PFSK-1 (cell line): ENCODE results near the gene SND1.

Source experiments
- FOXP2 ChIP-seq: optimal IDR thresholded peaks from 2 replicates; pipeline ENCODE3; 2011; ENCODE audit warnings: borderline replicate concordance, control low read depth, inconsistent platforms; ENCODE audit not compliant: insufficient read depth; ENCODE audit errors: extremely low read length, extremely low read depth
- POLR2AphosphoS5 ChIP-seq: IDR thresholded peaks from 2 replicates; pipeline ENCODE4 v1.6.1; 2012; ENCODE audit warnings: low read depth, mild to moderate bottlenecking, control low read depth, low read length, moderate library complexity
- SIN3A ChIP-seq: IDR thresholded peaks from 2 replicates; pipeline ENCODE4 v1.6.1; 2012; ENCODE audit warnings: mild to moderate bottlenecking, low read length, moderate library complexity, borderline replicate concordance; ENCODE audit not compliant: insufficient read depth
- TAF1 ChIP-seq: IDR thresholded peaks from 2 replicates; pipeline ENCODE4 v1.6.1; 2012; ENCODE audit warnings: low read length, control low read depth, borderline replicate concordance; ENCODE audit not compliant: insufficient read depth
- TF ChIP-seq, protein P1 (sequence below), 2 experiments: IDR thresholded peaks; 2 replicates each; pipeline versions ENCODE4 v1.6.1 to v1.8.0; 2011 to 2012; ENCODE audit warnings: low read depth in 2 of 2, low read length in 2 of 2, control low read depth in 1 of 2, inconsistent platforms in 1 of 2, mild to moderate bottlenecking in 1 of 2, moderate library complexity in 1 of 2; ENCODE audit not compliant: insufficient read depth in 1 of 2

DNA sequence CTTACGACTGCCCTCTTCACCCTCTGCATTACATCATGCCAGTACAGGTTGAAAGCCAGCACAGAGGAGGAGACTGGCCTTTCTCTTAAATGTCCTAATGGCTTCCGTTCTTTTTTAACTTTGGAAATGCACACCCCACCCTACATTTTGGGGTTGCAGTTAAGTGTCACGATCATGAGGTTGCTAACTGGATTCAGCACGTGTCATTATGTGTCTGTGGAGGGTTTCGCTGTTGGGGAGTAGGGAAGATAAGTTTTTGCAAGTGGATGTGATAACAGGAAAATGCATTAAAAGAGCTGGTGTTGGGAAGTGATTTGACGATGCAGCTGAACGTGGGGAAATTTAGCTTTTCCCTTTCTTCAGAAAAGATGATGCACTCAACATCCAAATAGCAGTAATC, 243.4 kb downstream of the SND1 start:
- no peak for TF ChIP-seq POLR2AphosphoS5
- TF ChIP-seq, protein P1, sequence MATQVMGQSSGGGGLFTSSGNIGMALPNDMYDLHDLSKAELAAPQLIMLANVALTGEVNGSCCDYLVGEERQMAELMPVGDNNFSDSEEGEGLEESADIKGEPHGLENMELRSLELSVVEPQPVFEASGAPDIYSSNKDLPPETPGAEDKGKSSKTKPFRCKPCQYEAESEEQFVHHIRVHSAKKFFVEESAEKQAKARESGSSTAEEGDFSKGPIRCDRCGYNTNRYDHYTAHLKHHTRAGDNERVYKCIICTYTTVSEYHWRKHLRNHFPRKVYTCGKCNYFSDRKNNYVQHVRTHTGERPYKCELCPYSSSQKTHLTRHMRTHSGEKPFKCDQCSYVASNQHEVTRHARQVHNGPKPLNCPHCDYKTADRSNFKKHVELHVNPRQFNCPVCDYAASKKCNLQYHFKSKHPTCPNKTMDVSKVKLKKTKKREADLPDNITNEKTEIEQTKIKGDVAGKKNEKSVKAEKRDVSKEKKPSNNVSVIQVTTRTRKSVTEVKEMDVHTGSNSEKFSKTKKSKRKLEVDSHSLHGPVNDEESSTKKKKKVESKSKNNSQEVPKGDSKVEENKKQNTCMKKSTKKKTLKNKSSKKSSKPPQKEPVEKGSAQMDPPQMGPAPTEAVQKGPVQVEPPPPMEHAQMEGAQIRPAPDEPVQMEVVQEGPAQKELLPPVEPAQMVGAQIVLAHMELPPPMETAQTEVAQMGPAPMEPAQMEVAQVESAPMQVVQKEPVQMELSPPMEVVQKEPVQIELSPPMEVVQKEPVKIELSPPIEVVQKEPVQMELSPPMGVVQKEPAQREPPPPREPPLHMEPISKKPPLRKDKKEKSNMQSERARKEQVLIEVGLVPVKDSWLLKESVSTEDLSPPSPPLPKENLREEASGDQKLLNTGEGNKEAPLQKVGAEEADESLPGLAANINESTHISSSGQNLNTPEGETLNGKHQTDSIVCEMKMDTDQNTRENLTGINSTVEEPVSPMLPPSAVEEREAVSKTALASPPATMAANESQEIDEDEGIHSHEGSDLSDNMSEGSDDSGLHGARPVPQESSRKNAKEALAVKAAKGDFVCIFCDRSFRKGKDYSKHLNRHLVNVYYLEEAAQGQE (IDR thresholded peaks at IDR 0.05; ENCODE audit: insufficient read depth in 1 of 2, low read depth in 2 of 2, low read length in 2 of 2), result no peak
- no peak for TF ChIP-seq TAF1
- no peak for TF ChIP-seq SIN3A
- no peak for TF ChIP-seq FOXP2
